Uterus (tissue), 4 donors: Measurements from ENCODE around the gene CCDC81. TPM values are rescaled to one million over a fixed set of nuclear protein-coding genes. Genes with fewer than 3 reads are reported as not detected.

Experiments
- DNase-seq, 2 donors: peaks; one replicate each; pipeline ENCODE4 v3.0.0-alpha.2; 2019 to 2020
- H3K27ac ChIP-seq, 2 donors: fragments of 200-600 bp; sonication (generic); 1 replicate in 1 of 2; 2 replicates in 1 of 2; pipeline ENCODE4 v1.5.1; 2016 to 2018
- H3K27me3 ChIP-seq, 2 donors: fragments of 200-600 bp; sonication (generic); one replicate each; pipeline ENCODE4 v1.5.1; 2018 to 2019; ENCODE audit warnings: control low read depth in 1 of 2
- H3K36me3 ChIP-seq, 2 donors: fragments of 200-600 bp; sonication (generic); one replicate each; pipeline ENCODE4 v1.5.1; 2019; ENCODE audit warnings: control low read depth in 1 of 2
- H3K4me1 ChIP-seq, 2 donors: fragments of 200-600 bp; sonication (generic); one replicate each; pipeline ENCODE4 v1.5.1; 2018 to 2019; ENCODE audit warnings: control low read depth in 1 of 2
- H3K4me3 ChIP-seq, 2 donors: fragments of 200-600 bp; sonication (generic); 1 replicate in 1 of 2; 2 replicates in 1 of 2; pipeline ENCODE4 v1.5.1; 2018 to 2019; ENCODE audit warnings: mild to moderate bottlenecking in 1 of 2
- H3K9me3 ChIP-seq, 2 donors: fragments of 200-600 bp; sonication (generic); one replicate each; pipeline ENCODE4 v1.5.1; 2019; ENCODE audit warnings: control low read depth in 1 of 2
- POLR2A ChIP-seq, 2 donors: fragments of 450-650 bp; IDR thresholded peaks; one replicate each; pipeline ENCODE4 v1.6.1; 2016; ENCODE audit warnings: antibody characterized with exemption in 2 of 2, mild to moderate bottlenecking in 1 of 2, moderate library complexity in 1 of 2
- intact Hi-C: fragments of 100-400 bp; cut with DNase I; formaldehyde crosslinking; loops from one replicate; pipeline ENCODE4 v1.15.1; 2023; ENCODE audit warnings: low total_unique reads
- total RNA-seq, 4 donors: library from RNA; depleted of rRNA in 3 of 4; stranded (reverse); fragments of >200 nt in 3 of 4; gene quantifications; one replicate each; pipeline versions ENCODE4 v1.1.0 to v1.2.4, GENCODE V29; 2014 to 2023
- TF ChIP-seq, protein P1 (sequence below), 4 experiments: fragments of 200-600 bp in 2 of 4; fragments of 450-650 bp in 2 of 4; sonication (generic) in 2 of 4; IDR thresholded peaks; one replicate each; pipeline ENCODE4 v1.5.1; 2016 to 2019; ENCODE audit warnings: antibody characterized with exemption in 4 of 4, mild to moderate bottlenecking in 2 of 4, moderate library complexity in 1 of 4
- donor health status: DM: yes; HTN: yes; CAD: no.

CCDC81 gene
- total RNA-seq, 4 donors from 2014 or later: 0.59 to 9.2 (median 3.4) TPM; not detected in 1

DNA sequence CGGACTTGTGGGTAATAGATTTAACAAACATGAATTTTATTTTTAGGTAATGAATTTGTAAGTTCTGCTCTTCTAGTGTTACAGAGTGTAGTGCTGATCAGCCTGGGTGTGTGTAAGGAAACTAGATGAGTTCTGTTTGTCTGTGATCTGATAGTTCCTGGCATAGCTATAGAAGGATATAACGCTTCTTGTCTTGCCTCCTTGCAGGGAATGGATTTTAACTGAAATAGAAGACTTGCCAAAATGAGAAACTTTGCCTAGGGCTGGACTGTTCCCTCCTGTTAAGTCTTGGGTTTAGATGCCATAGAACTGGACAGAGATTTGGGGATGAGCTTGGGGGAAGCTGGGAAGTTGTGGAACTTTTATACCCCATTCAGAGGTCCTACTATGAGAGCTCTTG is 11.6 kb downstream of the CCDC81 start:
- Histone ChIP-seq H3K36me3 (no peaks in the 10 kb centered on the region), H3K27me3 (no peaks in the 10 kb centered on the region), H3K9me3 (no peaks in the 10 kb centered on the region), H3K4me3 (no peak overlapping the region), H3K4me1 (no peaks in the 10 kb centered on the region), H3K27ac (no peak overlapping the region)
- intact Hi-C loops: no loop called here
- no peak for DNase-seq
- TF ChIP-seq POLR2A (IDR thresholded peaks at IDR 0.05): no peak
- TF ChIP-seq, protein P1, sequence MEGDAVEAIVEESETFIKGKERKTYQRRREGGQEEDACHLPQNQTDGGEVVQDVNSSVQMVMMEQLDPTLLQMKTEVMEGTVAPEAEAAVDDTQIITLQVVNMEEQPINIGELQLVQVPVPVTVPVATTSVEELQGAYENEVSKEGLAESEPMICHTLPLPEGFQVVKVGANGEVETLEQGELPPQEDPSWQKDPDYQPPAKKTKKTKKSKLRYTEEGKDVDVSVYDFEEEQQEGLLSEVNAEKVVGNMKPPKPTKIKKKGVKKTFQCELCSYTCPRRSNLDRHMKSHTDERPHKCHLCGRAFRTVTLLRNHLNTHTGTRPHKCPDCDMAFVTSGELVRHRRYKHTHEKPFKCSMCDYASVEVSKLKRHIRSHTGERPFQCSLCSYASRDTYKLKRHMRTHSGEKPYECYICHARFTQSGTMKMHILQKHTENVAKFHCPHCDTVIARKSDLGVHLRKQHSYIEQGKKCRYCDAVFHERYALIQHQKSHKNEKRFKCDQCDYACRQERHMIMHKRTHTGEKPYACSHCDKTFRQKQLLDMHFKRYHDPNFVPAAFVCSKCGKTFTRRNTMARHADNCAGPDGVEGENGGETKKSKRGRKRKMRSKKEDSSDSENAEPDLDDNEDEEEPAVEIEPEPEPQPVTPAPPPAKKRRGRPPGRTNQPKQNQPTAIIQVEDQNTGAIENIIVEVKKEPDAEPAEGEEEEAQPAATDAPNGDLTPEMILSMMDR (IDR thresholded peaks at IDR 0.05): no peak

DNA sequence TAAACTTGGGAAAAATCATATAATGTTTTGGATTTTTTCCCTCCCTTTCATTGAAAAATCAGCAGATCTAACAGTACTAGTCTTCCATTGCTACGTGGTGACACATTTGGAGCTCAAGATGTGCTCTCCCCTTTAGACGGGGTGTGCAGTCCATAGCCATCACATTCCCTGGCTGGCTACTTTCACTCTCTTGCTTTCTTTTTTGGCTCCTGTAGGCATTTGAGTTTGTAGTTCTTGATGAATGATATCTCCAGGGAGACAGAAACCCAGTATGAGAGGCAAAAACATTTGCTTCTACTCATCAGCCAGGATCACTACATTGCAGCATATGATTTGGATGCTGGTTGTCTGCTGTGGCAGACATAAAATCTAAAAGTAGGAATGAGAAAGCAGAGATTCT is 12.1 kb downstream of the CCDC81 start:
- DNase-seq: no peak
- no peak for TF ChIP-seq POLR2A (IDR thresholded peaks at IDR 0.05)
- TF ChIP-seq, protein P1 (IDR thresholded peaks at IDR 0.05): no peak
- Histone ChIP-seq H3K27me3 (no peaks in the 10 kb centered on the region), H3K27ac (no peak overlapping the region), H3K9me3 (no peaks in the 10 kb centered on the region), H3K36me3 (no peaks in the 10 kb centered on the region), H3K4me3 (no peak overlapping the region), H3K4me1 (no peaks in the 10 kb centered on the region)
- intact Hi-C loops: no loop called here

DNA sequence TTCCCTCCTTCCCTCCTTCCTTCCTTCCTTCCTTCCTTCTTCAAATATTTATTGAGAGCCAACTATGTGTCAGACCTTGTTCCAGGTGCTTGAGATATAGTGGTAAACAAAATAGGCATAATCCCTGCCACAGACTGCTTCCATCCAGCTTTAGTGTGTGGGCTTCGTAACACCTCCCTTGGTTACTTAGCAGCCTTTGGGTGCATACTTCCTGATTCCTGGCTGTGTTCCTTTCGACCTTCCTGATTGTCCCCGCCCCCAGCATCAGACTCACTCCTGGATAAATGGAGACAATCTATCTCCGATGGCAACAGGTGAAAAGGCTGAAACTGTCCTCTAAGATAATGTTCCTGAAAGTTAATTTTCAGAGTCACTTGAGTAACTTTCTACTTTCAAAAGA is 13.5 kb downstream of the CCDC81 start:
- H3K4me3 ChIP-seq: no peak overlapping the region
- no peak for TF ChIP-seq POLR2A (IDR thresholded peaks at IDR 0.05)
- TF ChIP-seq, protein P1 (IDR thresholded peaks at IDR 0.05): no peak
- H3K27ac ChIP-seq: no peak overlapping the region
- H3K36me3 ChIP-seq: no peaks in the 10 kb centered on the region
- no peak for DNase-seq
- H3K27me3 ChIP-seq: no peaks in the 10 kb centered on the region
- no peaks in the 10 kb centered on the region for H3K9me3 ChIP-seq
- intact Hi-C loops: no loop called here
- no peaks in the 10 kb centered on the region for H3K4me1 ChIP-seq

DNA sequence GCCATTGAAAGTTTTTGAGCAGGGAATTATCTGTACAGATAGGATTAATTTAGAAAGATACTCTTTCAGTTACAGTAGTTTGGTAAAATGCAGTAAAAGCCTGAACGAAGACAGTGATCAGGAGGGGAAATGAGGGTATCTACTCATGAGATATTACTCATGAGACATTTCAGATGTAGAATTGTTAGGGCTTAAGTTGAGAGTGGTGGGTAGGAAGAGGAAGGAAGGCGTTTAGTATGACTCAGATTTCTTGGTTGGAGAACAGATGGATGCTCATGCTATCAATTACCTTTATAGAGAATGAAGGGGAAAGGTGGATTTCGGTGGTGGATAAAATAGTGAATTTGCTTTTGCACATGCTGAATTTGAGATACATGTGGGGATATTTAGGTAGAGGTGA is 15.8 kb downstream of the CCDC81 start:
- no peaks in the 10 kb centered on the region for H3K4me1 ChIP-seq
- H3K36me3 ChIP-seq: no peaks in the 10 kb centered on the region
- H3K9me3 ChIP-seq: no peaks in the 10 kb centered on the region
- intact Hi-C loops: no loop called here
- H3K4me3 ChIP-seq: no peak overlapping the region
- H3K27me3 ChIP-seq: no peaks in the 10 kb centered on the region
- DNase-seq: no peak
- H3K27ac ChIP-seq: no peak overlapping the region
- TF ChIP-seq, protein P1 (IDR thresholded peaks at IDR 0.05): no peak
- no peak for TF ChIP-seq POLR2A (IDR thresholded peaks at IDR 0.05)

DNA sequence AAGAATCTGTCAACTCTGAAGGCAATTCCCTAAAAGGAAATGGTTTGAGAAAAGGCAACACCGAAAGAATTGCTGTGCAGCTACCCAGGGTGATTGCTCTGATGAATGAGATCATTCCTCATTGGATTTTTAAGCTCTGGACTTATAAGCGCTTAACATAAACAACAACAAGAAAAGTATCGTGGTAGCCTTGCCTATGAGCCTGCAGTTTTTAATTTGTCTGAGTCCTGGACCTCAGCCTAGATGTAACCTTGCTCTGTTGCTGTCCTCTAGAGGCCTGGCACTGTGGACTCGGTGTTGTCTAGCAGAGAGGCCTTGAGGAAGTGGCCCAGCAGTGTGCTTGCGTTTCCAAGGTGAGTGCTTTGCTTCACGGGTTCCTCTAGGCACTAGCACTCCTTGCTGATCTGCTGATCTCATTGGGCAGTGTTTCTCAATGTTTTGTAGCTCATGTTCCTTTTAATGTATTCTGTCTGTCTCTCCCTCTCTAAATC is 20.4 kb downstream of the CCDC81 start:
- no peak overlapping the region for H3K4me3 ChIP-seq
- H3K27ac ChIP-seq: no peak overlapping the region

More for the DNA sequence above, 20.4 kb downstream of the CCDC81 start:
- H3K27me3 ChIP-seq: no peaks in the 10 kb centered on the region
- no peaks in the 10 kb centered on the region for H3K4me1 ChIP-seq
- no peaks in the 10 kb centered on the region for H3K36me3 ChIP-seq
- intact Hi-C loops: no loop called here
- peak in 1 of 2 donors; percentile 19 for DNase-seq
- TF ChIP-seq, protein P1 (IDR thresholded peaks at IDR 0.05): no peak
- no peak for TF ChIP-seq POLR2A (IDR thresholded peaks at IDR 0.05)
- H3K9me3 ChIP-seq: no peaks in the 10 kb centered on the region
